ENCODE results near the gene PUM2.
"Not testable (repeated sequence)": the region's sequence is repeated elsewhere in the genome, so short reads cannot be mapped to it uniquely, and the experiment has no call there.

Gene PUM2

DNA sequence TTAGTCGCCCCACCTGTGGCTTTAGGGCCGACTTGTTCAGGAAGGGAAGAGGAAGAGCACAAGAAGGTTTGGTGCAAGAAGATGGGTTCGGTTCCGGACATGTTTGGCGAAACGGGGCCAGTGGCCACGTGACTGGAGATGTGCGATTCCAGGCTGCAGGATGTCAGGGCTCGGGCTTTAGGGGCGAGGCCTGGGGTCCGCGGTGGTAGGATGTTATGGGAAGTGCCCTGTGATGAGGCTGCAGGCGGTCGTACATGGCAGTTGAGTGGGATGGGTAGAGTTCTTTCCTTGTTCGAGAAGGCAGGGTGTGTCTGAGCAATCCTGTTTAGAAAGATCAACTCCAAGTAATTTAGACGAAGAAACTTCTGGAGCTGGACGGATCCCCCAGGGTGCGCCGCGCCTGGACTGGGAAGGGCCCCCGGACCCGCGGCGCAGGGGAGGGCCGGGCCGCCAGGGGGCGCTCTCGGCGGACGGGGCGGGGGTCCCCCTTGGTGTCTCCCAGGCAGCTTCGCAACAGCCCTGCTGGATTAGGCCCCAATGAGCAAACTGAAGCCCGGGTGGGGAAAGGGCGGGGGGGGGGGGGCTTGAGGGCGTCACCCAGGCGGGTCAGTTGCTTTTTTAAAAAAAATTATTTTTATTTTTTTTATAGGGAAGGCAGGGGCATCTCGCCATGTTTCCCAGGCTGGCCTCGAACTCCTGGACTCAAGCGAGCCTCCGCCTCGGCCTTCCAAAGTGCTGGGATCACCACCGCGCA is 108.5 kb downstream of the PUM2 start:
- no peaks in the 10 kb centered on the region for H3K9me2 ChIP-seq (replicated peaks; ENCODE audit: insufficient read depth, low read length)
- H3K27ac ChIP-seq (ENCODE audit: low read length): no peak overlapping the region
- H3K4me1 ChIP-seq (ENCODE audit: low read length): no peaks in the 10 kb centered on the region
- TF ChIP-seq EZH2 (optimal IDR thresholded peaks at IDR 0.05; ENCODE audit: low read depth, low read length): no peak
- TF ChIP-seq CTCF (IDR thresholded peaks at IDR 0.05; ENCODE audit: low read length): peak; percentile 22
- no peak for DNase-seq
- no peak overlapping the region for H3K9ac ChIP-seq (ENCODE audit: low read length)
- H3K9me3 ChIP-seq (replicated peaks; ENCODE audit: insufficient read depth, low read length): no peaks in the 10 kb centered on the region
- H3K36me3 ChIP-seq (replicated peaks; ENCODE audit: insufficient read depth, low read length): no peaks in the 10 kb centered on the region
- no peaks in the 10 kb centered on the region for H4K20me1 ChIP-seq (ENCODE audit: insufficient read depth, low read length)
- no peaks in the 10 kb centered on the region for H3K27me3 ChIP-seq (replicated peaks; ENCODE audit: insufficient read depth, low read length)
- 0 out of 2 replicates have a peak, but pooled peaks cover 13% of the 10 kb centered on the region for H3F3A ChIP-seq (ENCODE audit: insufficient read depth, low read length)
- H3K4me2 ChIP-seq (ENCODE audit: low read depth, low read length): no peak overlapping the region
- no peaks in the 10 kb centered on the region for H3K79me2 ChIP-seq (ENCODE audit: low read length)
- no peak overlapping the region for H2AFZ ChIP-seq (ENCODE audit: low read length)
- no peak overlapping the region for H3K4me3 ChIP-seq (ENCODE audit: low read length)

DNA sequence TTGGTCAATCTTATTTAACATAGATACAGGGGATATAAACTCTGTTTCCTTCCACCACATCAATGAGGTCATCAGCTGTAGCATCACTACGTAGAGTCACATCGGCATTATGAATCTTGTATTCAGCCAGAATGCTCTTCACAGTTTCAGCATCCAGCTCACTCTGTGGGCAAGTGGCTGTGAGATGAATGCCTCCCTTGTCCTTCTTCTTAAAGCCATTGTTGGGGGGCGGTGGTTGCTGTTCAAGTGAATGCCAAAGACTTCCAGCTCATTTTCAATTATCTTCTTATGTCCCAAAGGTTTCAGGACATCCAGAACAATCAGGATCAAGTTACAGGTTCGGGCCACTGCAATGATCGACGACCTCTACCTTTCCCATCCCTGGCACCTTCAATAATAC is 110.4 kb downstream of the PUM2 start:
- not testable (repeated sequence) for H3K9ac ChIP-seq (ENCODE audit: low read length); DNase-seq; H3K9me3 ChIP-seq (replicated peaks; ENCODE audit: insufficient read depth, low read length); H3K27me3 ChIP-seq (replicated peaks; ENCODE audit: insufficient read depth, low read length); H3K4me1 ChIP-seq (ENCODE audit: low read length); H3K4me3 ChIP-seq (ENCODE audit: low read length); H3K27ac ChIP-seq (ENCODE audit: low read length); H3F3A ChIP-seq (ENCODE audit: insufficient read depth, low read length); H3K4me2 ChIP-seq (ENCODE audit: low read depth, low read length); H2AFZ ChIP-seq (ENCODE audit: low read length); H3K79me2 ChIP-seq (ENCODE audit: low read length); H4K20me1 ChIP-seq (ENCODE audit: insufficient read depth, low read length); H3K9me2 ChIP-seq (replicated peaks; ENCODE audit: insufficient read depth, low read length); H3K36me3 ChIP-seq (replicated peaks; ENCODE audit: insufficient read depth, low read length)

GRCh38 chr2:20236496-20236895 is 114.1 kb downstream of the PUM2 start:
- Histone ChIP-seq H3K27ac (ENCODE audit: low read length) (no peak overlapping the region), H2AFZ (ENCODE audit: low read length) (no peak overlapping the region), H3K4me2 (ENCODE audit: low read depth, low read length) (no peak overlapping the region), H3K4me3 (ENCODE audit: low read length) (no peak overlapping the region), H3K79me2 (ENCODE audit: low read length) (no peaks in the 10 kb centered on the region), H3K9ac (ENCODE audit: low read length) (no peak overlapping the region), H3K4me1 (ENCODE audit: low read length) (peaks cover 4% of the 10 kb centered on the region; the same call in 1 of the 2 replicates), H3K9me2 (replicated peaks; ENCODE audit: insufficient read depth, low read length) (no peaks in the 10 kb centered on the region), H3F3A (ENCODE audit: insufficient read depth, low read length) (no peaks in the 10 kb centered on the region), H3K9me3 (replicated peaks; ENCODE audit: insufficient read depth, low read length) (no peaks in the 10 kb centered on the region), H3K27me3 (replicated peaks; ENCODE audit: insufficient read depth, low read length) (no peaks in the 10 kb centered on the region), H4K20me1 (ENCODE audit: insufficient read depth, low read length) (no peaks in the 10 kb centered on the region), H3K36me3 (replicated peaks; ENCODE audit: insufficient read depth, low read length) (no peaks in the 10 kb centered on the region)
- no peak for DNase-seq
- TF ChIP-seq EZH2 (optimal IDR thresholded peaks at IDR 0.05; ENCODE audit: low read depth, low read length) (no peak), EZH2phosphoT487 (IDR thresholded peaks at IDR 0.05; ENCODE audit: low read length) (no peak), CTCF (IDR thresholded peaks at IDR 0.05; ENCODE audit: low read length) (no peak)

DNA sequence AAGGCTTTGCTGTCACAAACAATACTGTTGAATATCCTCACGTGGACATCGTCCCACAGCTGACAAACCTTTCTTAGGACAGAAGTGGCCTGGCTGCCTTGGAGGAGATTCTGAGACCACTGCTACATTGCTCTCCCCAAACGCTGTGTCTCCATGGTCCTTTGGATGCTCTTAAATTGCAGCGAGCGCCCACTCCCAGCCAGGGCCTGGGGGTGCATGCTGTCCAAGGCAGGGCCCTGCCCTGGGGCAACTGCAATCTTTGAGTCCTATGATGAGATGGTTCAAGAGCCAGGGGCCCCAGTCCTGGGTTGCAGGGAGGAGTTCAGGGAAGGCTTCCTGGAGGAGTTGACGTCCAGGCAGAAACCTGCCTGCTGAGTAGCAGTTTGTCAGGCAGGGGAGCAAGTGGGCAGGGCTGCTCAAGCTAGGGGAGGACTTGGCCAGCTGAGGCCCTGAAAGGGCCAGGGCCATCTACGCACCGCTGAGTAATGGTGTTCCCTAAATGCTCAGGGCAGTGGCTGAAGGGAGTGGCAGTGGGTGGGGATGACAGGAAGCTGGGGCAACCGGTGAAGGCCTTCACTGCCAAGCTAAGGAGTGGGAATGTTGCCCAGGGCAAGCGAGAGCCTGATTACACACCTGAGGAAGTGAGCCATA is 114.9 kb downstream of the PUM2 start:
- no peak for DNase-seq
- no peaks in the 10 kb centered on the region for H3K79me2 ChIP-seq (ENCODE audit: low read length)
- no peaks in the 10 kb centered on the region for H3F3A ChIP-seq (ENCODE audit: insufficient read depth, low read length)
- H3K4me1 ChIP-seq (ENCODE audit: low read length): peaks cover 6% of the 10 kb centered on the region; the same call in 1 of the 2 replicates
- no peaks in the 10 kb centered on the region for H3K27me3 ChIP-seq (replicated peaks; ENCODE audit: insufficient read depth, low read length)
- H4K20me1 ChIP-seq (ENCODE audit: insufficient read depth, low read length): no peaks in the 10 kb centered on the region
- no peaks in the 10 kb centered on the region for H3K36me3 ChIP-seq (replicated peaks; ENCODE audit: insufficient read depth, low read length)
- H3K9ac ChIP-seq (ENCODE audit: low read length): no peak overlapping the region
- no peaks in the 10 kb centered on the region for H3K9me3 ChIP-seq (replicated peaks; ENCODE audit: insufficient read depth, low read length)
- no peaks in the 10 kb centered on the region for H3K9me2 ChIP-seq (replicated peaks; ENCODE audit: insufficient read depth, low read length)
- no peak overlapping the region for H3K4me3 ChIP-seq (ENCODE audit: low read length)
- TF ChIP-seq EZH2phosphoT487 (IDR thresholded peaks at IDR 0.05; ENCODE audit: low read length) (no peak), EZH2 (optimal IDR thresholded peaks at IDR 0.05; ENCODE audit: low read depth, low read length) (no peak), CTCF (IDR thresholded peaks at IDR 0.05; ENCODE audit: low read length) (no peak)
- no peak overlapping the region for H2AFZ ChIP-seq (ENCODE audit: low read length)
- H3K27ac ChIP-seq (ENCODE audit: low read length): no peak overlapping the region
- no peak overlapping the region for H3K4me2 ChIP-seq (ENCODE audit: low read depth, low read length)

- H2AFZ ChIP-seq (ENCODE audit: low read length); H4K20me1 ChIP-seq (ENCODE audit: insufficient read depth, low read length); H3K4me3 ChIP-seq (ENCODE audit: low read length); H3K4me2 ChIP-seq (ENCODE audit: low read depth, low read length); H3K27me3 ChIP-seq (replicated peaks; ENCODE audit: insufficient read depth, low read length); H3K36me3 ChIP-seq (replicated peaks; ENCODE audit: insufficient read depth, low read length); H3K79me2 ChIP-seq (ENCODE audit: low read length); H3K9ac ChIP-seq (ENCODE audit: low read length); H3K9me2 ChIP-seq (replicated peaks; ENCODE audit: insufficient read depth, low read length); H3K27ac ChIP-seq (ENCODE audit: low read length); H3F3A ChIP-seq (ENCODE audit: insufficient read depth, low read length); H3K4me1 ChIP-seq (ENCODE audit: low read length); H3K9me3 ChIP-seq (replicated peaks; ENCODE audit: insufficient read depth, low read length); DNase-seq: not testable (repeated sequence)
Observed at GRCh38 chr2:20234597-20234996, 116.0 kb downstream of the PUM2 start.

Measured in MM.1S (cell line).